Measurements from ENCODE around the gene LRRTM2. TPM values are rescaled to one million over a fixed set of nuclear protein-coding genes. Genes with fewer than 3 reads are reported as not detected.

The LRRTM2 gene
- total and polyA plus RNA-seq, 2 of the 4 experiments (the other 2 are of a cell fraction), result 0.53 to 2.0 TPM

DNA sequence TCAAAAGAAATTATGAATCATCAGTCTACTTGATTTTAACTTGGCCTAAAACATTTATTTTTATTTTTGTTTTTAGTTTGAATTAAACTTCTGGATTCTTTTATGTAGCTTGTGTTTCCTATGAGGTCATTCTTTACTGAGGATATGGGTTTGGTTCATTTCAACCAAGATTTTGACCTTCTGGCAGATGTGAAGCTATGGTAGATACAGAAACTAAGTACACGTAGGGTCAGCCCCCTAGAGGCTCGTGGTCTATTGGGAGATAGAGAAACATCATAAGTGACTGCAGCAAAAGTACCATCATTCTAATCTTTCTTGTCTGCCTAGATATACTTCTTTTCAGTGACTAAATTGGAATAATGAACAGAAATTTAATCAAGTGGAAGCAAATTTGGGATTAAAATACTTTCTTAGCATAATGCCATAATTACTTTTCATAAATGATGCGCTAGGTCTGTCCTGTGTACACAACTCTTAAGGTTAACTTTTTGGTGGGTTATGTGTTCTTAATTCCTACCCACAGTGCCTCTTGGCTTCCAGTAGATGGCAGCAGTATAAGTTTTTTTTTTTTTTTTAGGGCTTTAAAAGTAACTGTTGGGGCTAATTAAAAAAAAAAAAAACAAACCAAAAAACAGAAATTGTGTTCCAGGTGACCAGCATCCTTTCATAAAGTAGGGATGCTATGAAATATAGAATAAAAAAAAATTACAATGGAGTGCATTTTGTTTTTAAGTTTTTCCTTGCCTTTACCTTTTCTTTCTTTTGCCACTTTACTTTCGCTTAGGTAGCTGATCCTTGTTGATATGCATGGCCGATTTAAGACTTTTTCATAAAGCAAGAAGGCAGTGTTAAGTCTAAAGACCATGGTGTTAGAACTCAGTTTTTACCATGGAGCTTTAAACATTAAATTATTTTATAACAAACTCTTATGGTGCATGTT is 49.9 kb downstream of the LRRTM2 start (continued):
- no peak for TF ChIP-seq BHLHE40 (IDR thresholded peaks at IDR 0.05; ENCODE audit: low read depth, low read length)
- TF ChIP-seq CHD1 (IDR thresholded peaks at IDR 0.05; ENCODE audit: low read depth, low read length), result no peak

DNA sequence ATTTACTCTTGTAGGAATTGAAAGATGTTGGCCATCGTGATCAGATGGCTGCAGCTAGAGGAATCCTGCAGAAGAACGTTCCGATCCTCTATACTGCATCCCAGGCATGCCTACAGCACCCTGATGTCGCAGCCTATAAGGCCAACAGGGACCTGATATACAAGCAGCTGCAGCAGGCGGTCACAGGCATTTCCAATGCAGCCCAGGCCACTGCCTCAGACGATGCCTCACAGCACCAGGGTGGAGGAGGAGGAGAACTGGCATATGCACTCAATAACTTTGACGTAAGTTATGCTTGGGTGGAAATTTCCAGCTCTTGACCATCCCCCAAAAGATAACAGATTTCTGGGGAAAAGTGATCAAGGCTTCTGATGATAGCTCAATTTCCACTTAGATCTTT is 50.6 kb downstream of the LRRTM2 start:
- Histone ChIP-seq H3K9me3 (ENCODE audit: control insufficient read depth, insufficient read depth, low read length) (no peaks in the 10 kb centered on the region), H3K27ac (ENCODE audit: insufficient read depth, low read length) (no peak overlapping the region), H2BK20ac (ENCODE audit: low read depth, low read length) (no peak overlapping the region), H3K36me3 (ENCODE audit: control insufficient read depth, insufficient read depth, low read length) (peaks cover 28% of the 10 kb centered on the region), H4K8ac (ENCODE audit: low read depth in 2 of 2, low read length in 2 of 2) (no peak overlapping the region), H4K20me1 (ENCODE audit: insufficient read depth, low read length) (peaks cover 50% of the 10 kb centered on the region), H2BK120ac (ENCODE audit: low read depth, low read length) (no peak overlapping the region), H3K56ac (ENCODE audit: extremely low read depth, insufficient read depth, low read length) (no peak overlapping the region), H3K14ac (replicated peaks; ENCODE audit: low read depth, low read length) (no peak overlapping the region), H3K9ac (ENCODE audit: low read depth, low read length) (no peak overlapping the region), H2AFZ (replicated peaks; ENCODE audit: low read length, poor library complexity) (peak overlapping the region; percentile 8), H2BK5ac (ENCODE audit: low read depth, low read length, poor library complexity, severe bottlenecking) (no peak overlapping the region), H3K4ac (ENCODE audit: low read depth, low read length) (no peak overlapping the region), H2BK15ac (ENCODE audit: low read depth, low read length) (no peak overlapping the region), H2AK9ac (replicated peaks; ENCODE audit: low read depth, low read length, poor library complexity) (no peak overlapping the region), H3K4me2 (ENCODE audit: low read depth, low read length) (no peak overlapping the region), H2AK5ac (ENCODE audit: low read depth, low read length) (no peak overlapping the region), H3K4me1 (ENCODE audit: control insufficient read depth, insufficient read depth, low read length) (0 out of 2 replicates have a peak, but pooled peaks cover 2% of the 10 kb centered on the region), H3K4me3 (ENCODE audit: insufficient read depth, low read depth, low read length) (no peak overlapping the region), H3K18ac (ENCODE audit: low read depth, low read length) (no peak overlapping the region), H3K23ac (ENCODE audit: low read depth, low read length) (no peak overlapping the region), H4K91ac (ENCODE audit: insufficient read depth, low read depth, low read length) (no peak overlapping the region), H3K9me1 (ENCODE audit: insufficient read depth, low read length) (peaks cover 12% of the 10 kb centered on the region), H3K27me3 (ENCODE audit: control insufficient read depth, insufficient read depth, low read length) (no peaks in the 10 kb centered on the region), H4K5ac (ENCODE audit: low read depth, low read length) (no peak overlapping the region), H3K79me1 (ENCODE audit: low read depth in 1 of 2, low read length in 2 of 2) (peaks cover 31 to 67% of the 10 kb centered on the region in 2 experiments)
- in situ Hi-C loops (cut with MboI; ENCODE audit: low sequenced_read_pairs), result loop anchor here (10.0 kb wide), 1 partner anchor 440 kb away; no protein-coding TSS in a partner anchor
- intact Hi-C loops (cut with micrococcal nuclease), result loop anchor here (5.0 kb wide), 1 partner anchor 182 kb away; no protein-coding TSS in a partner anchor
- ChIA-PET POLR2A (ENCODE audit: unreplicated experiment) (no interaction called here), CTCF (interaction anchor here (0.7 to 0.8 kb wide), 3 partner anchors 14 to 438 kb away, joined by 3 to 4 read pairs (median 3); partner anchors contain the start of gene CTNNA1)
- BruUV-seq (replicated peaks), result no TSS peak
- ATAC-seq (ENCODE audit: low read depth) (peak; percentile 29; the same call in 1 of the 2 replicates), DNase-seq (peak; percentile 15)
- dilution Hi-C loops (cut with HindIII; ENCODE audit: low sequenced_read_pairs, unreplicated experiment), result no loop called here
- WGBS, 2 experiments (ENCODE audit: extremely low coverage in 2 of 2, insufficient read length in 1 of 2), result 100% methylated on average over 1 of the region's 7 CpGs; no CpG with 5 or more reads in 1 of the 2 experiments
- TF ChIP-seq NFE2L2 (IDR thresholded peaks at IDR 0.05; ENCODE audit: low read depth, low read length) (no peak), POLR2A (IDR thresholded peaks at IDR 0.05; ENCODE audit: low read depth, low read length) (no peak), BHLHE40 (IDR thresholded peaks at IDR 0.05; ENCODE audit: low read depth, low read length) (no peak), MAFK (IDR thresholded peaks at IDR 0.05; ENCODE audit: low read depth, low read length) (no peak), CEBPB (IDR thresholded peaks at IDR 0.05; ENCODE audit: low read depth, low read length) (no peak), SMC3 (IDR thresholded peaks at IDR 0.05; ENCODE audit: low read depth, low read length) (no peak), MAZ (IDR thresholded peaks at IDR 0.05; ENCODE audit: borderline replicate concordance, low read depth, low read length) (no peak), RFX5 (IDR thresholded peaks at IDR 0.05; ENCODE audit: low read depth, low read length) (no peak), RAD21 (IDR thresholded peaks at IDR 0.05; ENCODE audit: low read length) (no peak), CHD1 (IDR thresholded peaks at IDR 0.05; ENCODE audit: low read depth, low read length) (no peak), MXI1 (IDR thresholded peaks at IDR 0.05; ENCODE audit: borderline replicate concordance, low read depth, low read length) (no peak)
- TF ChIP-seq, protein P1, sequence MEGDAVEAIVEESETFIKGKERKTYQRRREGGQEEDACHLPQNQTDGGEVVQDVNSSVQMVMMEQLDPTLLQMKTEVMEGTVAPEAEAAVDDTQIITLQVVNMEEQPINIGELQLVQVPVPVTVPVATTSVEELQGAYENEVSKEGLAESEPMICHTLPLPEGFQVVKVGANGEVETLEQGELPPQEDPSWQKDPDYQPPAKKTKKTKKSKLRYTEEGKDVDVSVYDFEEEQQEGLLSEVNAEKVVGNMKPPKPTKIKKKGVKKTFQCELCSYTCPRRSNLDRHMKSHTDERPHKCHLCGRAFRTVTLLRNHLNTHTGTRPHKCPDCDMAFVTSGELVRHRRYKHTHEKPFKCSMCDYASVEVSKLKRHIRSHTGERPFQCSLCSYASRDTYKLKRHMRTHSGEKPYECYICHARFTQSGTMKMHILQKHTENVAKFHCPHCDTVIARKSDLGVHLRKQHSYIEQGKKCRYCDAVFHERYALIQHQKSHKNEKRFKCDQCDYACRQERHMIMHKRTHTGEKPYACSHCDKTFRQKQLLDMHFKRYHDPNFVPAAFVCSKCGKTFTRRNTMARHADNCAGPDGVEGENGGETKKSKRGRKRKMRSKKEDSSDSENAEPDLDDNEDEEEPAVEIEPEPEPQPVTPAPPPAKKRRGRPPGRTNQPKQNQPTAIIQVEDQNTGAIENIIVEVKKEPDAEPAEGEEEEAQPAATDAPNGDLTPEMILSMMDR (conservative IDR thresholded peaks at IDR 0.05; ENCODE audit: low read depth, low read length), result no peak
- TF ChIP-seq, protein P2, sequence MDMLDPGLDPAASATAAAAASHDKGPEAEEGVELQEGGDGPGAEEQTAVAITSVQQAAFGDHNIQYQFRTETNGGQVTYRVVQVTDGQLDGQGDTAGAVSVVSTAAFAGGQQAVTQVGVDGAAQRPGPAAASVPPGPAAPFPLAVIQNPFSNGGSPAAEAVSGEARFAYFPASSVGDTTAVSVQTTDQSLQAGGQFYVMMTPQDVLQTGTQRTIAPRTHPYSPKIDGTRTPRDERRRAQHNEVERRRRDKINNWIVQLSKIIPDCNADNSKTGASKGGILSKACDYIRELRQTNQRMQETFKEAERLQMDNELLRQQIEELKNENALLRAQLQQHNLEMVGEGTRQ (IDR thresholded peaks at IDR 0.05; ENCODE audit: low read depth, low read length), result no peak
